Mesothelial cell of epicardium (in vitro differentiated cells): ENCODE results near the gene NQO2. TPM values are rescaled to one million over a fixed set of nuclear protein-coding genes. Genes with fewer than 3 reads are reported as not detected.

Experiments
- DNase-seq, 2 experiments: peaks; one replicate each; pipeline ENCODE4 v3.0.0; 2021; ENCODE audit warnings: low spot score in 2 of 2; ENCODE audit not compliant: unreplicated experiment in 2 of 2
- H3K27ac Mint-ChIP-seq: 2 replicates; pipeline ENCODE4 v1.8.0; 2021; ENCODE audit warnings: mixed read lengths
- H3K27me3 Mint-ChIP-seq: 2 replicates; pipeline ENCODE4 v1.8.0; 2021; ENCODE audit warnings: low read depth, mixed read lengths
- H3K36me3 Mint-ChIP-seq: 2 replicates; pipeline ENCODE4 v1.8.0; 2021; ENCODE audit warnings: mixed read lengths
- H3K4me1 Mint-ChIP-seq: 2 replicates; pipeline ENCODE4 v1.8.0; 2021; ENCODE audit warnings: mixed read lengths
- H3K4me3 Mint-ChIP-seq: 2 replicates; pipeline ENCODE4 v1.8.0; 2021; ENCODE audit warnings: mild to moderate bottlenecking, moderate library complexity, mixed read lengths
- H3K9me3 Mint-ChIP-seq: 2 replicates; pipeline ENCODE4 v1.8.0; 2021; ENCODE audit warnings: mixed read lengths
- total RNA-seq: library from RNA; stranded (reverse); gene quantifications from 3 replicates; pipeline ENCODE4 v1.2.1, GENCODE V29; 2021
- TF ChIP-seq, protein P1 (sequence below): fragments of 200-600 bp; sonication (generic); IDR thresholded peaks from one replicate; pipeline ENCODE4 v1.5.0; 2021; ENCODE audit warnings: antibody characterized with exemption; ENCODE audit not compliant: unreplicated experiment

NQO2 gene, protein sequence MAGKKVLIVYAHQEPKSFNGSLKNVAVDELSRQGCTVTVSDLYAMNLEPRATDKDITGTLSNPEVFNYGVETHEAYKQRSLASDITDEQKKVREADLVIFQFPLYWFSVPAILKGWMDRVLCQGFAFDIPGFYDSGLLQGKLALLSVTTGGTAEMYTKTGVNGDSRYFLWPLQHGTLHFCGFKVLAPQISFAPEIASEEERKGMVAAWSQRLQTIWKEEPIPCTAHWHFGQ
- total RNA-seq: 17.1 to 18.7 TPM (median 17.3 TPM) in 3 replicates

DNA sequence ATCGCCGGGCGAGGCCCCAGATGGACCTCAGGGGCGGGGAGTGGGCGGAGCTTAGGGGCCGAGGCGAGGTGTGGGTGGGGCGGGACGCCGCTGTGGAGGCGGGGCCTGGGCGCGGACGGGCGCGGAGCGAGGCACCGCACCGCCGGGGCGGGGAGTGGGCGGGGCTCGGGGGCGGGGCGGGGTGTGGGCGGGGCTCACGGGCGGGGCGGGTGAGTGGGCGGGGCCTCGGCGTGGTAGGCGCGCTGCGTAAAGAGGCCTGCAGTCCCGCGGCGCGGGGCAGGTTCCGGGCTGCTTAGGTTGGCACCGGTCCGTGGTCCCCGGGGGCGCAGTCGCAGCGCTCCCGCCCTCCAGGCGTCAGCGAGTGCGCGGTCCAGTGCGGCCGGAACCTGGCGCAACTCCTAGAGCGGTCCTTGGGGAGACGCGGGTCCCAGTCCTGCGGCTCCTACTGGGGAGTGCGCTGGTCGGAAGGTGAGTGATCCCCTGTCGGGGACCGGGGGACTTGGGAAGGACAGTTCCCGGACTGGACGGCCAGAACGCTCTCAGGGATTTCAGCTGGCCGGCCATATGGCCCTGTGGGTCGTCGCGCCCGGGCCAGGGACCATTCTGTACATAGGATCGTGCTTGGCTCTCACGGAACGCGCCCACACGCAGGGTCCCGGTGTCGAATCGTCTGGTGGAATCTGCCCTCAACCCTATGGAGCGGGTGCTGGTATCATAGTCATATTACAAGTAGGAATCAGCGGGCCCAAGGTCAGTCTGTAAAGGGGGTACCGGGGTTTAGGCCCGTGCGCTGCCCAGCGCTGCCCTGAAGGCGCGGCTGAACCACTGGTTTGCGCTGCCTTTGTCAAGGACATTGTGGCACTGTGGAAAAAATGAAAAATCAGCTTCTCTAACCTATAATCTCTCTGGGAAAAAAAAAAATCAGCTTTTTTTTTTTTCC, at the start of gene NQO2:
NQO2 (plus strand) TSS at position 277 of the 940 bp plus-strand sequence. CDS start 6,659 bp downstream, outside the sequence.
- DNase-seq: peak; percentile 92
- H3K27me3 Mint-ChIP-seq: no peaks in the 10 kb centered on the region
- H3K36me3 Mint-ChIP-seq: peaks cover 7% of the 10 kb centered on the region
- H3K4me1 Mint-ChIP-seq: peaks cover 16% of the 10 kb centered on the region
- no peaks in the 10 kb centered on the region for H3K9me3 Mint-ChIP-seq
- TF ChIP-seq, protein P1, sequence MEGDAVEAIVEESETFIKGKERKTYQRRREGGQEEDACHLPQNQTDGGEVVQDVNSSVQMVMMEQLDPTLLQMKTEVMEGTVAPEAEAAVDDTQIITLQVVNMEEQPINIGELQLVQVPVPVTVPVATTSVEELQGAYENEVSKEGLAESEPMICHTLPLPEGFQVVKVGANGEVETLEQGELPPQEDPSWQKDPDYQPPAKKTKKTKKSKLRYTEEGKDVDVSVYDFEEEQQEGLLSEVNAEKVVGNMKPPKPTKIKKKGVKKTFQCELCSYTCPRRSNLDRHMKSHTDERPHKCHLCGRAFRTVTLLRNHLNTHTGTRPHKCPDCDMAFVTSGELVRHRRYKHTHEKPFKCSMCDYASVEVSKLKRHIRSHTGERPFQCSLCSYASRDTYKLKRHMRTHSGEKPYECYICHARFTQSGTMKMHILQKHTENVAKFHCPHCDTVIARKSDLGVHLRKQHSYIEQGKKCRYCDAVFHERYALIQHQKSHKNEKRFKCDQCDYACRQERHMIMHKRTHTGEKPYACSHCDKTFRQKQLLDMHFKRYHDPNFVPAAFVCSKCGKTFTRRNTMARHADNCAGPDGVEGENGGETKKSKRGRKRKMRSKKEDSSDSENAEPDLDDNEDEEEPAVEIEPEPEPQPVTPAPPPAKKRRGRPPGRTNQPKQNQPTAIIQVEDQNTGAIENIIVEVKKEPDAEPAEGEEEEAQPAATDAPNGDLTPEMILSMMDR: no peak
- peak within 1 kb of the TSS; percentile 86 for H3K4me3 Mint-ChIP-seq
- H3K27ac Mint-ChIP-seq: peak within 1 kb of the TSS; percentile 94

DNA sequence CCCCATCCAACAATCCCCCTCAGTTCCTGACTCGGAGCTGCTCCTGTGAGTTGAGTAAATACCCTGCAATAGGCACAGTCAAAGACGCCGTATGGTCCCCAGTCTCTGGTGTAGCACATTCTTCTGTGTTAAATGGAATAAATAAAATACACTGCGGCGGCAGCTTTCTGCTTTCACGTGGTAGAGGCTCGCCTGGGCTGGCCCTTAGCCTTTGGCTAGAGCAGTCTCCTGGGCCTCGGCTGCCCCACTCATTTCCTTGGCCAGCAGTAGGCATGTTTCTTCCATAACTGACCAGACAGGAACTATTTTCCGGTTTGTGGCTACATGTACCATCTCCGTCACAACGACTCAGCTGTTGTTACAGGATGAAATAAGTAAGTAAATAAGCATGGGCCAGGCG, 49.0 kb upstream of the NQO2 start:
- Mint-ChIP-seq H3K9me3 (no peaks in the 10 kb centered on the region), H3K27ac (no peak overlapping the region), H3K4me1 (peaks cover 4% of the 10 kb centered on the region), H3K4me3 (no peak overlapping the region), H3K27me3 (no peaks in the 10 kb centered on the region), H3K36me3 (peaks cover 32% of the 10 kb centered on the region)
- no peak for DNase-seq
- TF ChIP-seq, protein P1: no peak

DNA sequence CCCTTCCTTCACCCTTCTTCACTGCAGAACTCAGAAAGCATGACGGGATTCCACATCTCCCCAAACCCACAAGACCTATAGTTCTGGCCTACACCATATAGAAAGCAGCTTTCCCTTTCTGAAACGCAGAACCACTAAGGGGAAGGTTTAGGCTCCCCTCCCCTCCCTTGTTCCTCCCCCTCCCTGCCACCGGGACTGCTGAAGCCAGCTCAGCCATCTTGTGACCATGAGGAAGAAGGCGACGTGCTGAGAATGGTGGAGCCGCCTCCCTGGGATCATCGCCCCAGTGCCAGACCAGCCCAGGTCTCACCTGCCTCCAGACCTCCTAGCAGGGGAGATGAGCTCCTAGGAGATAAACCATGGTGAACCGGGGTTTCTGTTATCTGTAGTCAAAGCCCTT, 48.0 kb upstream of the NQO2 start:
- DNase-seq: no peak
- peaks cover 4% of the 10 kb centered on the region for H3K4me1 Mint-ChIP-seq

DNA sequence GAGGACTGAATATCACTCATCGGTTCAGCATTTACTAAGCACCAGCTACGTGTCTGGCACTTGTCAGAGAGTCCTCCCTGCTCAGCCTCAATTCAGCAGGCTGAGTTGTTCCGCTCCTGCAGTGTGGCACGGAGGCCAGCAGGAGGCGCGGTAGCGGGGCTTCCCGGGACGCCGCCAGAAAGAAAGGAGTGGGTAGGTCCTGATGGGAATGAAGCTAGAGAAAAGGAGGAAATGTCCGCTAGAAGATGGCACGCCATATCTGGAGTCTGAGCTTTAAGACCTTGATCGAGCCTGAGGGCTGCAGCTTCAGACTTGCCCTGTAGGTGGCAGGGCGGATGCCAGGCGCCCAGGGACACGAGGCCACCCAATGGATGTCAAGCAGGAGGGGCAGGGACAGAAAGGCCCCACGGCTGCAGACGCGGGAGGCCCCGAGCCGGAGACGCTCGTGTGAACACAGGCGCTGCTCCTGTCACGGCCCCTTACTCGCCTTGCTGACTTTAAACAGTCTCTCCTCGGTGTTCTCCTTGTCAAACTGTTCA, 47.1 kb upstream of the NQO2 start:
- H3K36me3 Mint-ChIP-seq: peaks cover 31% of the 10 kb centered on the region
- H3K27ac Mint-ChIP-seq: peak overlapping the region; percentile 75
- no peaks in the 10 kb centered on the region for H3K27me3 Mint-ChIP-seq
- H3K4me3 Mint-ChIP-seq: no peak overlapping the region
- H3K9me3 Mint-ChIP-seq: no peaks in the 10 kb centered on the region
- H3K4me1 Mint-ChIP-seq: peaks cover 4% of the 10 kb centered on the region
- peak; percentile 42 to 83 for DNase-seq
- TF ChIP-seq, protein P1: peak; percentile 93

More for the DNA sequence above, 48.0 kb upstream of the NQO2 start:
- Mint-ChIP-seq H3K36me3 (peaks cover 35% of the 10 kb centered on the region), H3K9me3 (no peaks in the 10 kb centered on the region), H3K27ac (no peak overlapping the region), H3K27me3 (no peaks in the 10 kb centered on the region), H3K4me3 (no peak overlapping the region)
- TF ChIP-seq, protein P1: no peak

DNA sequence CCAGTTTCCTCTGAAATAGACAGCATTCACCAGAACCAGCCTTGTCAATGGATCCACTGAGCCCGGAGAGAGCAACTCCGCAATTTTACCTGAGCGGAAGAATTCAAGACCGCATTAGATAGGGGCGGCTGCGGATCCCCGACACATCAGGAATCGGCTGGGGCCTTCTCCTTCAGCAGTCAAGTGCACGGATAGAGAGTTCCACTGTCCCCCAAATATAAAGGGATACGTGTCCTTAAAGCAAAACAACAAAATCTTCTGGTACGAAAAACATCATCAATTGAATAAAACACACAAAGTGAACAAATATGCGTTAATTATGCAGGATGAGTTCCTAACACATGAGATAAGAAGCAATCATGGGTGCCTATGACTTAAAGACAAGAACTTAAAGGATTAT, 46.6 kb upstream of the NQO2 start:
- peaks cover 28% of the 10 kb centered on the region for H3K36me3 Mint-ChIP-seq
- H3K9me3 Mint-ChIP-seq: no peaks in the 10 kb centered on the region
- no peak overlapping the region for H3K4me3 Mint-ChIP-seq
- TF ChIP-seq, protein P1: no peak
- no peak for DNase-seq
- peak overlapping the region; percentile 75 for H3K27ac Mint-ChIP-seq
- H3K27me3 Mint-ChIP-seq: no peaks in the 10 kb centered on the region
- H3K4me1 Mint-ChIP-seq: peaks cover 4% of the 10 kb centered on the region
